IPS-NIHi7 (cell line): ENCODE results near the gene MRPS31.

Experiments
- DNase-seq: peaks from one replicate; pipeline ENCODE4 v3.0.0; 2012; ENCODE audit warnings: mixed read lengths; ENCODE audit errors: extremely low spot score

Gene MRPS31

DNA sequence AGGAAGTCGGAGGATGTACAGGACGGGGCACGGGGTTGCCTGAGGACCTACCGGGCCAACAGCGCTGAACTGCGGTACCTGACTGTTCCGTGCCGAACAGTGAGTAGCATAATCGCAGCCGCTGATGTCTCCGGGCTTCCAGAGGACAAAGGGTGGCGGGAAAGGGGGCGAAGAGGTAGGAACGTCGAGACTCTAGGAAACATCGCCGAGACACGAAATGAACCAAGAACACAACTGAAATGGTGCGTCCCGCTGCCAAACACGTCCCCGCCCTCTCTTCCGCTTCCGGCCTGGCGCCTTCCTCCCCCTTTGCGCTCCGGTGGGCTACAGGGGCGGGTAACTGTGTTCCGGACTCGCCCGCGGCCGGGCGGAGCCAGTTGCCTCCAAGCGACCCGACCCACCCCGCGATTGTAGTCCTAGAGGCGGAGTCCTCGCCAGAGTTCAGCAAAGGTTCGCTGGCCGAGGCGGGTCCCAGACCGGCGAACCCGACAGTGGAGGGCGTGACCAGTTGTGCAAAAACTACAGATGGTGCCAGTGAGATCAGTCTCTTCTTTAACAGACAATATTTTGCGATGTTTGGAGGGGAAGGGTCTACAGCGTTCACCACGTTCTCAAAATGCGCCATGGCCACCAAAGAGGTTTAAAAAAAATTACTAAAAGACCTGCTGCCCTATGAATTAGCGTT is at the start of gene MRPS31:
Gene MRPS31, minus strand, starts transcription at position 257 of the 685 bp plus-strand sequence. Its CDS starts 54 bp downstream, at position 203.
- DNase-seq: peak; percentile 98

DNA sequence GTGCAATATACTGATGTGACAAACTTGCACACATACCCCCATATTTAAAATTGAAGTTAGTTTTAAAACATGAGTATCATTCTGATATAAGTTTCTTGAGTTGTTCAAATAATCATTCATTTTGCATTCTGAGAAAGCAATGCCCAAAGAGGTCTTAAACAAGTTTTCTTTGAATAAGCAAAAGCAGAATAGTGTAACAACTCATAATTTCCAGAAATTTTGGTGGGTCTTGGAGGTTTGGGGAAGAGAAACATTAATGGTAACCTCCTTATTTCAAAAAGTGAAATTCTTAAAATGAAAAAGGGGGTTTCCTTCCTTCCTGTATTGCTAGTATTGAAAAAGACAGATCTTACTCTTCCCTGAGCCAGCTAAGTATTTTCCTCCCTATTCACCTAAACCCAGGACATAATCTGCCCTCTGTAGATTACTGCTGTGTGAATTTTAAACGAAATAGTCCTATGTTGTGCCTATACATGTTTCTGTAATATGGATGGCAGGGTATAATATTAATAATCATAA is 48.9 kb upstream of the MRPS31 start:
- DNase-seq: no peak

DNA sequence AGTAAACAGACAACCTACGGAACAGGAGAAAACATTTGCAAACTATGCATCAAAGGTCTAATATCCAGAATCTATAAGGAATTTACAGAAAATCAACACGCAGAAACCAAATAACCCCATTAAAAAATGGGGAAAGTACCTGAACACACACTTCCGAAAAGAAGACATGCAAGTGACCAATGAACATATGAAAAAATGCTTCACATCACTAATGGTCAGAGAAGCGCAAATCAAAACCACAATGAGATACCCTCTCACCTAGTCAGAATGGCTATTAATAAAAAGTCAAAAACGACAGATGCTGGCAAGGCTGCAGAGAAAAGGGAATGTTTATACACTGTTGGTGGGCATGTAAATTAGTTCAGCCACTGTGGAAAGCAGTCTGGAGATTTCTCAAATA is 47.9 kb upstream of the MRPS31 start:
- no peak for DNase-seq

DNA sequence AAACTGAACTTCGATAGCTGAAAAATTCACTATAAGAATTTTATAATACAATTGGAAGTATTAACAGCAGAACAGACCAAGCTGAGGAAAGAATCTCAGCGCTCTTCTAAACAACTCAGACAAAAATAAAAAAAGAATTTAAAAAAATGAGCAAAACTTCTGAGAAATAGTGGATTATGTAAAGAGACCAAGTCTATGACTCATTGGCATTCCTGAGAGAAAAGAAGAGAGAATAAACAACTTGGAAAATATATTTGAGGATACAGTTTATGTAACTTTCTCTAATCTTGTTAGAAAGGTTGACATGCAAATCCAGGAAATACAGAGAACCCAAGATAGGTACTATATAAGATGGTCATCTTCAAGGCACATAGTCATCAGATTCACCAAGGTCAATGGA is 43.8 kb upstream of the MRPS31 start:
- DNase-seq: no peak

DNA sequence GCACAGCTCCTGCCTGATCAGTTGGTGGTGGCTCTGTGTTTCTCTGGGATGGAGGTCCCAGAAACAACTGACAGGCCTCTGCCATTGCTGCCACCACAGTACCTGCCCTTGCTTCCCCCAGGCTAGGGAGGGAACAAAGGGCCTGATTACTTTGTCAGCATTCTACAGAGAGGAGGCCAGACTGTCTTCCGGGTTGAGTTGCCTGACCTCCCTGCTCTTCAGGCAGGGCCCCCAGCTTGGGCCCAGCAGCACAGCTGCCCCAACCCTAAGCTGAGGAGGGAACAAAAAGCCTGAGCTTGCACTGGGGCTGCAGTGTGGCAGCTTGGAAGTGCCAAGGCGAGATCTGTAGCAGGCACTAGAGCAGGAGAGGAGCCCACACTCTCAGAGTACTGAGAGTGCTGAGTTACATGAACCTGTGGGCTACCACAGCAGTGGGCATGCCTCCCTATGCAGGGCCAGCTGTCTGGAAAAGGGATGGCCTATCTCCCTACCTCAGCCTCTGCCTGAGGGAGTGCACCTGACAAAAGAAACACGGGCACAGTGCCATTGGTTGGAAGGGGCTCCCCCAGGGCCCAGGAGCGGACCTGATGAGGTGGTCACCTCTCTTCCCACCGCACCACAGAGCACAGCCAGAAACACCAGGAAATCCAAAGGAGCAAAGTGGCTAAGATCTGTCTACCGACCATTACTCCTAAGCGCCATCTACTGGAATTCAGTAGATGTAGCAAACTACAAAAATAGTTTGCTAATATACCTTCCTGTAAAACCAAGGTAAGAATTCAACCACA is 42.9 kb upstream of the MRPS31 start:
- peak; percentile 74 for DNase-seq

DNA sequence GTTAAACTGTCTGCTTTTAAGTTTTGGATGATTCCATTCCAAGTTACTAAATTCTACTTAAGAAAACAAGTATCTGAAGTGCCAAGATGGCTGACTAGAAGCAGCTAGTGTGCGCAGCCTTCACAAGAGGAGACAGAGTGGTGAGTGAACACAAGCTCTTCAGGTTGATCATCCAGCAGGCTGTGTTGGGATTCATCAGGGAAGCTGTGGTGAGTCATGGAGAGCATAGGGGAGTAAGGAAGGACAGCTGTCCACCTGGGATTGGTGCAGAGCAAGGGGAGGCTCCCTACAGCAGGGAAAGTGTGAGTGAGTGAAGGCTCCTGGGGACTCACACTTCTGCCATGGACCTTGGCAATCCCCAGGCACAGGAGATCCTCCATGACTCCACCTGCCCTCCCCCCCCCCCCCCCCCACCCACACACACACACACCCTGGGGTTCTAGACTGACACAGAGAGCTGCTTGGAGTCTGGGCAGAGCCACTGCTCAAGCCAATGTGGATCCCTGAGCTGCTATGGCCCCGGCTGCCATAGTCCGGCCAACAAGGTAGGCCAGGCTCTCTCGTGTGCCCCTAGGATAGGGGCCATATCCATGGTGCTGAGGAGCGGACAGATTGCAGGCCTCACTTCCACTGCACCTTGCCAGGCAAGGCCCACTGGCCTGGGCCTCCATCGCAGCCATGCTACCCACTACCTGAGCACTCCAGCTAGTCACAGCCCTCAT is 41.9 kb upstream of the MRPS31 start:
- DNase-seq: no peak

DNA sequence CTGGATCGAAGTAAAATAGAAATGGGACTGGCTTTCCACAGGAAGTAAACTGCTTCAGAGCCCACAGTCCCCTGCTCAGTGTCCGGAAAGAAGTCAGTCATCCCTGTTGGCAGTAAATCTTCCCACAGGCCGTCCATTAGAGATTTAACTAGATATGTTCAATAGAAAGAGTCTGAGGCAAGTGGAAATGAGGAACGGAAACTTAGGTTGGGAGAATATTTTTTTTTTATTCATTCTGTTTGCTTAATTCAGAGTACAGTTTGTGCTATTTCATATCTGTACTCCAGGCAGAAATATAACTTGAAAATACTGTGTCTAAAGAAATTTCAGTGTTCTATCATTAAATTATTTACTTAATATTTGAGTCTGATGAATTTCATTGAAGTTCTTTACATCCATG is 41.1 kb upstream of the MRPS31 start:
- no peak for DNase-seq

DNA sequence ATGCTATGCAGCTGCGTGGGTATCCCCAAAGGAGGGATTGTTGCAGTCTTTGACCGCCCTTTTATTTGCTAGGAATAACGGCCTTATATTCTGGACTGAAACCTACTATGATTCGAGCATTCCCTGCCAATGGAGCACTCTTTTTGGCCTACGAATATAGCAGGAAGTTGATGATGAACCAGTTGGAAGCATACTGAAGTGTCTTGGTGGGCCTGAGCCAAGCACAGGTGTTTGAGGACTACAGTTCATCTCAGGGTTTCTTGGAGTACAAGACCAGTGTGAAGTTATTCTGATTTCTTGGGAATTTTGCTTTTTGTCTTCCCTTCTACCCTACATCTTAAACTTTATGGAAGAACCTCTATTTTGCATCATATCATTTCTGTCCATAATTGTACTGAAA is 38.5 kb upstream of the MRPS31 start:
- no peak for DNase-seq

DNA sequence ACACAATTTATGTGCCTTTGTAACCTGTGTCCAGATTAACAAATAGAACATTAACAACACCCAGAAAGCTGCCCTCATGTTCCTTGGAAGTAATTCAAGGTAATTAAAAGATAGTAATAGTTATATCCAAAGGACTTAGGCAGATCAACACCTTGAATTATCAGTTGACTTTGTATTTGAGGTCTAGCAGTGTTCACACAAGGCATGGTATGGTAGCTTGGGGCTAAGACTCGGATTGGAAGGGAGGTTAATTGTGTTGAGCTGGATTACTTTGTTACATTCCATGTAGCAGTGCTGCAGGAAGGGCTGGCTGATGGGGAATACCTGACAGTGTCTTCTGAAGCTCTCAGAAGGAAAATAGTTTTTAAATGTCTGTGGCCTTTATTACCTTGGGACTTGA is 35.3 kb upstream of the MRPS31 start:
- no peak for DNase-seq

DNA sequence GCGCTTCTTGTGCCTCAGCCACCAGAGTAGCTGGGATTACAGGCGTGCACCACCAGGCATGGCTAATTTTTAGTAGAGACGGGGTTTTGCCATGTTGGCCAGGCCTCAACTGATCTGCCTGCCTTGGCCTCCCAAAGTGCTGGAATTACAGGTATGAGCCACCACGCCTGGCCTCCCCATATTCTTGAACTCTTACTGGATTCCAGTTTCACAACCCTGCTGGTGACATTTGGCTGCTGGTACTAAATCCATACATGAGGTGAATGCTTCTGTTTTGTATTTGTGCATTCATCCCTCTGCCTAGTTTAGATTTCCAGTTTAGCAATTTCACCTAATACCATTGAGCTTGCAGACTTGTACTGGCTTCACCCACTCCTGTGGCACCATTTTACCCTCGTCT is 32.3 kb upstream of the MRPS31 start:
- DNase-seq: no peak

DNA sequence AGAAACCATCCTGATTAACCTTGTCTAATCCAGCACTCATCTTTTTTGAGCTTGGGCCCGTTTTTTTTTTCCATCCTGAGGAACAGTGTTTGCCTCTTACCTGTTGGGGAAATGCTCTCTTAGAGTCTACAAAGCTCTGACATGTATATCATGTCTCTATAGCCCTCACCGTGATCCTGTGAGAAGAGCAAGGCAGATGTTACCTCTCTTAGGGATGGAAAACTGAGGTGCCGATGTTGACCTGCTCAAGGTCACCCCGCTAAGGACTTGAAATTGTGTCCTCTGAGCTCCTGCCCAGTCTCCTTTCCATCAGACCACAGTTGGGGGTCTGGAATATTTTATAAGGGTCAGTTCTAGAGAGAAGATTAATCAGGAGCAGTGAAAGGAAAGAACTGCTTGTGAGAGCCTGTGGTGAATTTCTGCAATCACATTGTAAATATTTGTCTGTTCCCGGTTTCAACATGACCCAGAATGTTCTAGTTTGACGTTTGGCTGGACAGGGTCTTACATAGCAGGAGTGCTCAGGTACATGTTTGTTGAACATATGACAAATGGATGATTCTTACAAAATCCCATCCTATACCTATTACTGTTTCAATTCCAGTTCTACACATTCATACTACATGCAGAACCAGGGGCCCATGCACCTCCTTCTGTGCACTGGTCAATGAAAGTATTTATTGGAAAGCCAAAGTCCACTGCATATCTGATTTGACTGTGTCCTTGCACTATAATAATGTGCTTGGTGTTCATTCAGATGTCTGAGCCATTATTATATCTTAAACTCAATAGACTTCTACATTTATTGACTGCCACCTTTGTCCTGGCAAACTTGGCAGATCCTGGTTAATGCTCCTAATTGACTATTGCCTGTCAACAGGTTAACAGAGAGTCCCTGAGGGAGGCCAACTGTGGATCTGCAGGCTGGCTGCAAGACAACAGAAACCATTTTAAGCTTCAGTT is 30.5 kb upstream of the MRPS31 start:
- no peak for DNase-seq

DNA sequence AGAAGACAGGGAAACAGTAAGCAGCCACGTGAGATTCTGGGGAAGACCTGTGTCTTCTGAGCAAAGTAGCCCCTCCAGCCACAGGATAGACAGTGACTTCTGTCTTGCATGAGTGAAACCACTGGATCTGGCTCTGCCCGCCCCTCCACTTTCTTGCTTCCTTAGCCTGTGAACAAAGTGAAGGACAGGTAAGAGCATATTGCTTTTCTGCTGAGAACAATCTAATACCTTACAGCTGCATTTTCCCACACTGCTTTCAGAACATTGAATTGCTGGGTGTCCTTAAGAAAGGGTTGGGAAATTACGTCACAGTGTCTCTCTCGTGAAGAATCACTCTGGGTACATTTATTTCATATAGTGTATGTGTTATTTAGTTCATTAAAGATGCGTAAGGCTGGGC is 29.6 kb upstream of the MRPS31 start:
- DNase-seq: no peak

DNA sequence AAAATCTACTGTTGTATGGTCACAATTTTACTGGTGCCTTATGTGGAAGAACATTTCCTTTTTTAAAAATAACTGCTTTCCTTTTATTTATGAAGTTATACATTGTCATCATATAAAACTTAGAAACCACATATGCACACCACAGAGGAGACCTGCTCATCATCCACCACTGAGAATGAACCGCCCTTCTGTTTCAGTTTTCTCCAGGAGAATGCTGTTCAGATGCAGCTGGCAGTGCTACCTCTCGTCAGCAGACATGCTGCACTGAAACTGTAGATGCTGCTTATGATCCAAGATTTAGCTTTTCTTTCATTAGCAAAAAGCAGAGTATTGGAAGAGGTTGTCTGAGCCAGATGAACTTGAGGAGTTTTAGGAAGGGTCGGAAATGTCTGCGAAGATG is 28.5 kb upstream of the MRPS31 start:
- no peak for DNase-seq

DNA sequence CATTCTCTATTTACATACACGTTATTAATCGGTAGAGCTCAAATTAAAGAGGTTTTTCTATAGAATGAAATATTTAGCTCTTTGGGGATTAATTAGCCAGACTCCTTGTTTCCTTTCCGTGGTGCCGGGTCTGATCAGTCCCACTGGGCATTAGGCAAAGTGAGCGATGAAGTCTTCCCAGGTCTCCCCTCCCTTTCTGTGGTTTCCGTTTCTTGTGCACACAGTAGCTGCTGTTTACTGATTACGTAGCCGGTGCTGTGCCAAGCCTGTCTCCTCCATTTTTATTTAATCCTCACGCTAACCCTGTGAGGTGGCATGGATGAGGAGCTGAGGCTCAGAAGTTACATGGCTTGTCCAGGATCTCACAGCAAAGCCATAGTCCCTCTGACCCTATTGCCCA is 27.4 kb upstream of the MRPS31 start:
- no peak for DNase-seq

DNA sequence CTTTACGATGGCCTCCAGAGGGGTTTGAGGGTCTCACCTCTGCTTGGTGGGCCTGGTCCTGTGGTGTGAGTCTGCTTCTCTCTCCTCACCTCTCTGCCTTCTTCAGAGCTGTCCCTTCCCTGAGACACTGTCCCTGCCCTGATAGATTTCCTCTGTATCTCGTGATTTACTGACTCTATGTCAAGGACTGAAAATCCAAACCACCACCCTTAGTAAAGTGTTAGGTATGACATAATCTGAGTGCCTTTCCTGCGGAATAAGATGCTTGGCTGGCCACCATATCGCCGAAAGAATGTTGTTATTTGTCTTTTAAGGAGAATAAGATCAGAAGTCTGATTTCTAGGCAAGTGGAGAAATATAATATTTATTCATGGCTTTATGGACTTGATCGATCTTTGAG is 25.7 kb upstream of the MRPS31 start:
- no peak for DNase-seq

DNA sequence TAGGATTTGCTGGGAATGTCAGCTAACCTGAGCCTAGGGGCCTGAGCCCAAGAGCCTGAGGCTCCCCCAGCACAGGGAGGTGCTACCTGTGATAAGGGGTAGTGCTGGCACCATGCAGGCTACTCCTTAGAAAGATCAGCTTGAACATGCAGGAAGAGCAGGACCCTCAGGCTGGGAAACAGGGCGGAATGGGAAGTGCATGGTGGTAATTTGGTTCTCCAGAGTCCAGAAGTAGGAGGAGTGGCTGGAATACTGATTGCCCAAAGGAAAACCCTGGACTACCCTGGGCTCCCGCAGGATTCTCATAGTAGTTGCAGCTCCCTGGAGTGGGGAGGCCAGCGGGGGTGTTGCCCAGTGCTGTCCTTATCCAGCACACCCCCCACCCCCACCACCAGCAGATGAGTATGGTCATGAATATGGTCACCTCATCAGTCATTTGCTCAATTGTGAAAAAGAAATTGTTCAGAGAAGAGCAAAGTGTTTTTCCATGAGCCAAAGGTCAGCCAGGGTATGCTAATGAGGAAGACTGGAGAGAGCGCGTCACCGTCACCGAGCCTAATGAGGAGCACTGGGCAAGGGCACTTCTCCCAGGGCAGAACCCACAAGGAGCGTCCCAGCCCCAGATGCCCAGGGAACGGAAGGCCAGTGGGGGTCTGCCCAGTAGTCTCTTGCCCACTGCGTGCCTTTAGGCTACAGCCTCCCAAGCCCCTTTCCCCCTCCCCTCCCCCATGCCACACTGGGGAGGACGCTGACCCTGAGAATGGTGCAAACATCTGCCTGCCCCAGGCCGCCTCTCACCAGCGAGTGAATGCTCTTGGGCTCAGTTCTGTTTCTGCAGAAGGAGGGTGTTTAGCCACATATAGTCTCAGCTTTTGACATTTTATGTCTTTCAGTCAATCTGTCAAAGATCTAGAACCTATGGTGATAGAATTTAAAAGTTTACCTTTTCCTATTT is 23.7 kb upstream of the MRPS31 start:
- no peak for DNase-seq

DNA sequence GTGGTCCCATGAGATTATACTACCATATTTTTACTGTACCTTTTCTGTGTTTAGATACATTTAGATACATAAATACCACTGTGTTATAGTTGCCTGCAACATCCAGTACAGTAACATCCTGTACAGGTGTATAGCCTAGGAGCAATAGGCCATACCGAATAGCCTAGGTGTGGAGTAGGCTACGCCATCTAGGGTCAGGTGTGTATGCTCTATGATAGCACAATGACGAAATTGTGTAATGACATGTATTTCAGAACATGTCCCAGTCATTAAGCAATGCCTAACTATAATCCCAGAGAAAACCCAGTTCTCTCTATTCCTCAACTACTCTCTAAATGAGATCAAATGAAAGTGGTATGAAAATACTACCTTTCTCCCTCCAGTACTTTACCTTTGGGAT is 22.3 kb upstream of the MRPS31 start:
- DNase-seq: no peak

DNA sequence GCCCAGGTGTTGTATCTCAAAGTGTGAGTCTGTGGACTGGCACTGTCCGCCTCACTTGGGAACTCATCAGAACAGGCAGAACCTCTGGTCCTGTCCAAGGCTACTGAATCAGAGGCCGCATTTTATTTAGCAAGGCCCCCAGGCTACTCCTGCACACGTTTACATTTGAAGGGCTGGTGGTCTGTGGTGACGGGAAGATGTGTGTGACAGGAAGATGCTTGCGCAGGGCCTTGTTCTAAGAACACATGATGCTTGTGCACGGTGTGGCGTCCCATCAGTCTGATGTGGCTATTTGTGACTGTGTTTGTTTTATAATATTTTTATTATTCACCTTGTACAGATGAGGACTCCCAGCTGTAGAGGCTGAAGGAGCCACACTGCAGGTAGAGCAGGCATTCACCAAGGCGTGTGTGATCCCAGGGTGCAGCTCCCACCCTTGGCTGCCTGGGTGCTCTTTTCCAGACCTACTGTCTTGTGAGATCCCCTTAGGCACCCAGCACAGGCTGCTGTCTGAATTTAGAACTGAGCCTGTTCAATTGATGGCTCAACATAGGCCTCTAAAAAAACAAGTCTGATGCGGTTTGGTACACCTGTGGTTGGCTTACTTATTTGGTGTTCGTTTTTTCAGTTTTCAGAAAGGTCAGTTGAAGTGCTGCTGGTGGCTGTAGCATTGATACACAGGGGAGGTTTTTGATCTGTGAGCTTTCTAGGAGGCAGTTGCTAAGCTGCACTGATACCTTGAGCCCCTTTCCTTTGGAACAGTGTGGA is 21.5 kb upstream of the MRPS31 start:
- no peak for DNase-seq

DNA sequence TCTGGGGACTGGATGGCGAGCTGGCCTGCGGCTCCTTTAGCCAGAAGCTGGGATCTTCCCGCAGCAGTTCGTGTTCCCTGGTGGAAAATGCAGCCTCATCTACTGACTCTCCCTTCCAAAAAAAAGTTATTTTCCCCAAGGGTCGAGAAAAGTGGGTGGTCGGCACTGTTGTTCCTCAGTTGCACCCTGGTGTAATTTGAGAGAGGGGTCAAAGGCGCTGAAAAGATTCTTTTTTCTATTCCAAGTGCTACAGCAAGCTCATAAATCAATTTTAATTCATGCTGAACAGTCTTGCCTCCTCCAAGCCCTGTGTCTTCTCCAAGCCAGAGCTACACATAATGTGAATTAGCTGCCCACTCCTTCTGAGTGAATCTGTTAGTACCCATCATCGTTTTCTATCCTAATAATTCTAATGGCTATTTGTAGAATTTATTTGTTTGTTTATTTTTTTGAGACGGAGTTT is 19.2 kb upstream of the MRPS31 start:
- no peak for DNase-seq
